HFFc6 (cell line): ENCODE measurements around the gene LDLRAD4. TPM values are rescaled to one million over a fixed set of nuclear protein-coding genes. Genes with fewer than 3 reads are reported as not detected.

Source experiments
- DNase-seq: peaks from one replicate; pipeline ENCODE4 v3.0.0-alpha.2; 2018
- H3K27ac Mint-ChIP-seq: 2 replicates; pipeline ENCODE4 v1.8.0; 2020; ENCODE audit warnings: mild to moderate bottlenecking, mixed read lengths
- H3K27me3 Mint-ChIP-seq: 2 replicates; pipeline ENCODE4 v1.8.0; 2021; ENCODE audit warnings: mild to moderate bottlenecking, moderate library complexity, mixed read lengths; ENCODE audit not compliant: insufficient read depth
- H3K36me3 Mint-ChIP-seq: 2 replicates; pipeline ENCODE4 v1.8.0; 2021; ENCODE audit warnings: low read depth, mixed read lengths
- H3K4me1 Mint-ChIP-seq: 2 replicates; pipeline ENCODE4 v1.8.0; 2020; ENCODE audit warnings: low read depth, mixed read lengths
- H3K4me3 Mint-ChIP-seq: 2 replicates; pipeline ENCODE4 v1.8.0; 2020; ENCODE audit warnings: mild to moderate bottlenecking, moderate library complexity, mixed read lengths
- H3K9me3 Mint-ChIP-seq: 2 replicates; pipeline ENCODE4 v1.8.0; 2020; ENCODE audit warnings: mild to moderate bottlenecking, mixed read lengths
- total RNA-seq, 6 experiments: library from RNA; stranded (reverse); fragmentation: NEBNext Ultra II Directional; extraction: Animal tissue kit (Norgen Biotek cat#: 25700); gene quantifications; 2 replicates in 1 of 6; 3 replicates in 5 of 6; pipeline ENCODE4 v1.2.3, GENCODE V29; 2021
- TF ChIP-seq, protein P1 (sequence below): fragments of 200-600 bp; sonication (generic); IDR thresholded peaks from 2 replicates; pipeline ENCODE4 v1.5.0; 2021; ENCODE audit warnings: antibody characterized with exemption, mild to moderate bottlenecking

Gene LDLRAD4
- total RNA-seq, 6 experiments from 2014 or later: not detected

DNA sequence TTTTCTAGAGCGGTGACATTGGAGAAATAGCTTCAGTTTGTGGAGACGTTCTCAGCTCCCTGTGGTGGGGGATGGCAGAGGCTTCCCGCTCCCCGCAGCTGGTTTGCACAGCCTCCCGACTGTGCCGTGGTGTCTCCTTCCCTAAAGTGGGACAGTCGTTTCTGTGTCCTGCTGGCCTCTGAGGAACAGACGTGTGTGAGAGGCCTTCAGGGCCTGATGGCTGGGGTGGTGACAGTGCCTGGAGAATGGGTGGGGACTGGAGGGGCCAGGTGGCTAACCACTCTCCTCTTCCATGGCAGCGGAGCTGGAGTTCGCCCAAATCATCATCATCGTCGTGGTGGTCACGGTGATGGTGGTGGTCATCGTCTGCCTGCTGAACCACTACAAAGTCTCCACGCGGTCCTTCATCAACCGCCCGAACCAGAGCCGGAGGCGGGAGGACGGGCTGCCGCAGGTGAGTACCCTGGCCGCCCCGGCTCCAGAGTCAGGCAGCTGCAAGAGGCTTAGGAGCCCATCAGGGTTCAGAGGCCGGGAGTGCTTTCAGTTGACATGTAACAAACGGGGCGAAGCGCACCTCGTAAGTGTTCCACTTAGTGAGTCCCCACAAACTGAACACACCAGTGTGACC, 402.4 kb downstream of the LDLRAD4 start:
- H3K4me3 Mint-ChIP-seq: no peak overlapping the region
- no peaks in the 10 kb centered on the region for H3K9me3 Mint-ChIP-seq
- DNase-seq: no peak
- H3K27ac Mint-ChIP-seq: no peak overlapping the region
- H3K27me3 Mint-ChIP-seq: peaks cover 29% of the 10 kb centered on the region
- no peaks in the 10 kb centered on the region for H3K36me3 Mint-ChIP-seq
- TF ChIP-seq, protein P1, sequence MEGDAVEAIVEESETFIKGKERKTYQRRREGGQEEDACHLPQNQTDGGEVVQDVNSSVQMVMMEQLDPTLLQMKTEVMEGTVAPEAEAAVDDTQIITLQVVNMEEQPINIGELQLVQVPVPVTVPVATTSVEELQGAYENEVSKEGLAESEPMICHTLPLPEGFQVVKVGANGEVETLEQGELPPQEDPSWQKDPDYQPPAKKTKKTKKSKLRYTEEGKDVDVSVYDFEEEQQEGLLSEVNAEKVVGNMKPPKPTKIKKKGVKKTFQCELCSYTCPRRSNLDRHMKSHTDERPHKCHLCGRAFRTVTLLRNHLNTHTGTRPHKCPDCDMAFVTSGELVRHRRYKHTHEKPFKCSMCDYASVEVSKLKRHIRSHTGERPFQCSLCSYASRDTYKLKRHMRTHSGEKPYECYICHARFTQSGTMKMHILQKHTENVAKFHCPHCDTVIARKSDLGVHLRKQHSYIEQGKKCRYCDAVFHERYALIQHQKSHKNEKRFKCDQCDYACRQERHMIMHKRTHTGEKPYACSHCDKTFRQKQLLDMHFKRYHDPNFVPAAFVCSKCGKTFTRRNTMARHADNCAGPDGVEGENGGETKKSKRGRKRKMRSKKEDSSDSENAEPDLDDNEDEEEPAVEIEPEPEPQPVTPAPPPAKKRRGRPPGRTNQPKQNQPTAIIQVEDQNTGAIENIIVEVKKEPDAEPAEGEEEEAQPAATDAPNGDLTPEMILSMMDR: no peak
- H3K4me1 Mint-ChIP-seq: no peaks in the 10 kb centered on the region

DNA sequence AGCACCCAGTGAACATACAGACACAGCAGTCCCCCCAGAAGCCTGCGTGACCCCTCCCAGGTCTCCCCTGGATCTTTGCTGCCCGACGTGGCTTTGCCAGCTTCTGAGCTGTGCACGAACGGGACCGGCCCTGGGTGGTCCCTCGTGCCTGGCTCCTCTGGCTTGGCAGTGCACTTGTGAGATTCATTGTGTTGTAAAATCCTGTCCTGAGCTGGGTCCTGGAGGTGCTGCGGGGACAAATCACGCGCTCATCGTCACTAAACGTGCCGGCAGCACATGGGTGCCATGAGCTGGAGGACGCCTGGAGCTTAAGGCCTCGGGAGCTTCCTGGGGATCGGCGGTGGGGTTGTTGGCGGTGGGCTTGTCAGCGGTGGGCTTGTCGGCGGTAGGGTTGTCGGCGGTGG, 402.9 kb downstream of the LDLRAD4 start:
- Mint-ChIP-seq H3K27ac (no peak overlapping the region), H3K4me3 (no peak overlapping the region), H3K27me3 (peaks cover 32% of the 10 kb centered on the region), H3K4me1 (no peaks in the 10 kb centered on the region), H3K36me3 (no peaks in the 10 kb centered on the region), H3K9me3 (no peaks in the 10 kb centered on the region)
- DNase-seq: no peak
- TF ChIP-seq, protein P1: no peak

DNA sequence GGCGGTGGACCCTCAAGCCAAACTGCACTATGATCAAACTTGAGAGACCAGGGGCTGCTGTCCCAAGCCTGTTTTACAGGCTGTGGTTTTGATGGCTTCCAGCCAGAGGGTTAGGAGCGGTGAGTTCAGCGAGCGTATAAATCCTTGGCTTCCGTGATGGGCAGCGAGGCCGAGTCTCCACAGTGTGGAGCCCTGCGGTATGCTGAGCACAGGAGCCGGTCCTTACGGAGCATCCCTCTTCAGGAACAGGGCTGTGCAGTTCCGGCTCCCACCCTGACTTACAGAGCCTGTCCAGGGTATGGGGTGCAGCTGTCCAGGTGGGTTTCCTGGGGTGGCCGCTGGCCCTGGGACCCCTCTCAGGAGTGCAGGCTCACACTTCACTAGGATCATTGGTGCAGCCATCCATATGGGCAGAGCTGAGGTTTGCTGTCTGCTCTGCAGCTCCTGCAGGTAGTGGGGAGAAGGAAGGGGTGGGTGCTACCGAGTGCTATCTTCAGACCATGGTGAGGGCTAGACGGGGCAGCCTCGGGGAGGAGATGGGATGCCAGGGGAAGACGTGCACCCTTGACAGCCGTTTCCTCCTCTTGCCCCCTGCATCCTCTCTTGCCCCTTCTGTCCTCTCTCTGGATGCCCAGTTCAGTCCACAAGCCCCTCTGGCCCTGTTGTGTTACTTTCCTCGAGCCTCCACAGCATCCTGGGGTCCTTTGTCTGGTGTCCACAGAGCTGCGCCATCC, 403.5 kb downstream of the LDLRAD4 start:
- Mint-ChIP-seq H3K27ac (no peak overlapping the region), H3K4me3 (no peak overlapping the region), H3K27me3 (peaks cover 34% of the 10 kb centered on the region), H3K9me3 (no peaks in the 10 kb centered on the region), H3K36me3 (no peaks in the 10 kb centered on the region), H3K4me1 (no peaks in the 10 kb centered on the region)
- TF ChIP-seq, protein P1: no peak
- no peak for DNase-seq

DNA sequence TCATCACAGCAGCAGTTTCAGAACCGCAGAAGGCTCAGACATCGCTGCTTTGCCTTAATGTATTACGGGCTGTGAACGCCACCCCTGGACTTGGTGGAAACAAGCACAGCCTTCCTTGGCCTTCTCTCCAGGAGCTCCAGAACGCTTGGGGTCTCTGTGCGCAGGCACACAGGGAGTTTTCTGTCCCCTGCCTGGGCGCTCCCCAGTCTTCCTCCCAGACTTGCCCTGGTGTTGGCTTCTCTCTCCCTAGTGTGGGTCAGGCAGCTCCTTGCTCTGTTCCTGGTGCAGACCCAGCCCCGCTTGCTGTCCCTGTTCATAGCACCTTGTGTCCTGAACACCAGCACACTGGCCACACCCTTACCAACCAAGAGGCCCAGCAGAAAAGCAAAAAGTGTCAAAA, 404.2 kb downstream of the LDLRAD4 start:
- Mint-ChIP-seq H3K4me1 (no peaks in the 10 kb centered on the region), H3K27me3 (peaks cover 34% of the 10 kb centered on the region), H3K9me3 (no peaks in the 10 kb centered on the region), H3K4me3 (no peak overlapping the region), H3K36me3 (no peaks in the 10 kb centered on the region), H3K27ac (no peak overlapping the region)
- no peak for DNase-seq
- TF ChIP-seq, protein P1: no peak

DNA sequence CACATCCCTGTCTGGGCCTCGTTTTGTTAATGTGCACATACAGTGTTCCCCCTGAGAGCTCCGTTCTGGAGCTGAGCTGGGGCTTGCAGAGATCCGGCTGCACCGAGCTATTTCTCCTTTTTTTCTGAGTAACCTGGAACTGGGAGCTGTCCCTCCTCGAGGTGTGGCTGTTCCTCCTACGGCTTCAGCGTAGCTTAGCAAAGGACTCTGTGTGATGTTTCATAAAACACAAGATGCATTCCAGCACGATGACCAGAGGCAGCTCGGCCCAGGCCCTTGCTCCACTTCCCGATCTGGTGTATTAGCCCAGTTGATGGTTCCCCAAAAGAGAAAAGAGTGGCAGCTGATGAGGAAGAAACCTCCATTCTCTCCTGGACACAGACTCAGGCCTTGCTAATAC, 404.8 kb downstream of the LDLRAD4 start:
- no peak overlapping the region for H3K4me3 Mint-ChIP-seq
- no peaks in the 10 kb centered on the region for H3K36me3 Mint-ChIP-seq
- TF ChIP-seq, protein P1: no peak
- no peak overlapping the region for H3K27ac Mint-ChIP-seq
- H3K4me1 Mint-ChIP-seq: no peaks in the 10 kb centered on the region
- H3K9me3 Mint-ChIP-seq: no peaks in the 10 kb centered on the region
- DNase-seq: no peak
- peaks cover 34% of the 10 kb centered on the region for H3K27me3 Mint-ChIP-seq
